Activated CD4-positive, alpha-beta T cell treated with anti-CD3 and anti-CD28 coated beads, Interleukin-2, amount 10 ng/mL, durations not matched to agents 24 days and 14 days (primary cell): ENCODE measurements around the gene WWP2. TPM values are rescaled to one million over a fixed set of nuclear protein-coding genes. Genes with fewer than 3 reads are reported as not detected.
"Not testable (repeated sequence)": the region's sequence is repeated elsewhere in the genome, so short reads cannot be mapped to it uniquely, and the experiment has no call there.

Source experiments
- DNase-seq: peaks from one replicate; pipeline ENCODE4 v3.0.0; 2022
- H3K27ac Mint-ChIP-seq: one replicate; pipeline ENCODE4 v1.8.0; 2022; ENCODE audit warnings: mild to moderate bottlenecking, mixed read lengths
- H3K27me3 Mint-ChIP-seq: one replicate; pipeline ENCODE4 v1.8.0; 2022; ENCODE audit warnings: mixed read lengths
- H3K36me3 Mint-ChIP-seq: one replicate; pipeline ENCODE4 v1.8.0; 2022; ENCODE audit warnings: low read depth, mild to moderate bottlenecking, mixed read lengths
- H3K4me1 Mint-ChIP-seq: one replicate; pipeline ENCODE4 v1.8.0; 2021; ENCODE audit warnings: mixed read lengths
- H3K4me3 Mint-ChIP-seq: one replicate; pipeline ENCODE4 v1.8.0; 2022; ENCODE audit warnings: mild to moderate bottlenecking, moderate library complexity, mixed read lengths
- H3K9me3 Mint-ChIP-seq: one replicate; pipeline ENCODE4 v1.8.0; 2021; ENCODE audit warnings: mixed read lengths
- intact Hi-C: fragments of 100-400 bp; cut with micrococcal nuclease; formaldehyde crosslinking; loops from one replicate; pipeline ENCODE4 v1.15.1; 2023
- total RNA-seq: library from RNA; stranded (reverse); gene quantifications from 2 replicates; pipeline ENCODE4 v1.2.3, GENCODE V29; 2022

Gene WWP2
- total RNA-seq, 1 donor from 2014 or later: 57.5 TPM

DNA sequence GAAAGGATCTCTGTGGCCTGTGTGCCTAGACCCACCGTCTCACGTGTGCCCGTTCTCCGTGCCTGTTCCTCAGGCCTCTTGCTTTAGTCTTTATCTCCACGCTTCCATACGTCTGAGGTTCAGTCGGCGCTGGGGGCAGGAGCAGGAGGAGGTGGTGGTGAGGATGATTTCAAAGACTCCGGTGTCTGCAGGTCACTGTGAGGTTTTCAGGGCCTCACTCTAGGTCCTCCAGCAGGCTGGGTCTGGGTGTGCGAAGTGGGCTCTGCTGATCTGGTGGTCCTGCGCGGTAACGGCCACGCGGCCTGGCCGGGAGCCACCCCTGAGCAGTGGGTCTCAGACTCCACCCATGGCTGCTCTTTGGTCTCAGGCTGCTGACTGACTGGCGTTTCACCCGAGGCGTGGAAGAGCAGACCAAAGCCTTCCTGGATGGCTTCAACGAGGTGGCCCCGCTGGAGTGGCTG lies 174.6 kb downstream of the WWP2 start:
- Mint-ChIP-seq H3K27me3 (no peaks in the 10 kb centered on the region), H3K4me1 (no peaks in the 10 kb centered on the region), H3K36me3 (peaks cover 26% of the 10 kb centered on the region), H3K27ac (no peak overlapping the region), H3K9me3 (no peaks in the 10 kb centered on the region), H3K4me3 (no peak overlapping the region)
- intact Hi-C loops: no loop called here
- DNase-seq: no peak

- Mint-ChIP-seq H3K27me3 (no peaks in the 10 kb centered on the region), H3K36me3 (peaks cover 21% of the 10 kb centered on the region), H3K9me3 (no peaks in the 10 kb centered on the region), H3K4me3 (no peak overlapping the region), H3K27ac (no peak overlapping the region), H3K4me1 (no peaks in the 10 kb centered on the region)
- no peak for DNase-seq
- intact Hi-C loops: no loop called here
These were observed 175.4 kb downstream of the WWP2 start for GRCh38 chr16:69937465-69937951.

- Mint-ChIP-seq H3K27ac (no peak overlapping the region), H3K4me3 (no peak overlapping the region), H3K9me3 (no peaks in the 10 kb centered on the region), H3K36me3 (peaks cover 18% of the 10 kb centered on the region), H3K4me1 (no peaks in the 10 kb centered on the region), H3K27me3 (no peaks in the 10 kb centered on the region)
- no peak for DNase-seq
- intact Hi-C loops: no loop called here
These were observed 177.1 kb downstream of the WWP2 start for GRCh38 chr16:69938981-69939820.

GRCh38 chr16:69939821-69940585 lies 177.9 kb downstream of the WWP2 start:
- no peaks in the 10 kb centered on the region for H3K9me3 Mint-ChIP-seq
- H3K36me3 Mint-ChIP-seq: peaks cover 18% of the 10 kb centered on the region
- intact Hi-C loops: no loop called here
- no peak for DNase-seq
- H3K4me1 Mint-ChIP-seq: no peaks in the 10 kb centered on the region
- H3K4me3 Mint-ChIP-seq: no peak overlapping the region
- no peak overlapping the region for H3K27ac Mint-ChIP-seq
- no peaks in the 10 kb centered on the region for H3K27me3 Mint-ChIP-seq

DNA sequence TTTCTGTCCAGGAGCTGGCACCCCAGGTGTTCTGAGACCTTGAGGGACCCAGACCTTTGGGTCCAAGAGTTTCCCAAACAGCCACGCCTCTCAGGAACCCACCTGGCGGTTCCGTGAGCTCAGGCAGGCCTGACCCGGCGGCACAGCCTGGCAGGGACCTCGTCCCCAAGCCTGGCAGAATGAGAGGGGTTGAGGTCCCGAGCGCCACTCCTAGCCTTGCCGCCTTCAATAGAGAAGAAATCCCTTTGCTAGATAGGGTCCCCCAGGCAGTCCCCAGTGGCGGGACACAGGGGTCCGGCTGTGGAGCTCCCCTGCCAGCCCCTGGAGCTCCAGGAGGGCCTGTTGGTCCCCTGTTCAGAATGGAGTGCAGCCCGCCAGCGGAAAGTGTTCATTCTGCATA lies 178.5 kb downstream of the WWP2 start:
- no peak overlapping the region for H3K4me3 Mint-ChIP-seq
- H3K27me3 Mint-ChIP-seq: no peaks in the 10 kb centered on the region
- no peak overlapping the region for H3K27ac Mint-ChIP-seq
- no peak for DNase-seq
- no peaks in the 10 kb centered on the region for H3K9me3 Mint-ChIP-seq
- H3K36me3 Mint-ChIP-seq: peaks cover 18% of the 10 kb centered on the region
- no peaks in the 10 kb centered on the region for H3K4me1 Mint-ChIP-seq
- intact Hi-C loops: no loop called here

- Mint-ChIP-seq H3K27ac (no peak overlapping the region), H3K27me3 (no peaks in the 10 kb centered on the region), H3K36me3 (peaks cover 14% of the 10 kb centered on the region), H3K4me3 (no peak overlapping the region), H3K9me3 (no peaks in the 10 kb centered on the region), H3K4me1 (no peaks in the 10 kb centered on the region)
- DNase-seq: no peak
- intact Hi-C loops: no loop called here
These were observed 179.3 kb downstream of the WWP2 start for GRCh38 chr16:69941251-69942098.

DNA sequence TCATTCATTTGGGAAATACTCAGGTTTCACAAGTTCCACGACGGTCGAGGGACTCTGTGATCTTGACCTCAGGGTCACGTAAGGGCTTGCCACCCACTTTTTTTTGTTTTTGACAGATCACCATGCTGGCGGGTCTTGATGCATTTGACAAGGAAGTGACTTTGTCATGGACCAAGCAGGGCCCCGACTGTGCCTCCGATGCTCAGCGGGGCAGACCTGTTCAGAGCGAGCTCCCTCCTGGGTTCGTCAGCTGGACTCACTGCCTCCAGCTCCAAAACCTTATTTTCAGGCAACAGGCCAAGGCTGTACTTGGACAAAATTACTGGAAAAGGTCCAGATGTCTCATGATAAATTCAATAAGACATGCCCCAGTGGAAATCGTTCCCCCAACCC lies 180.0 kb downstream of the WWP2 start:
- peaks cover 14% of the 10 kb centered on the region for H3K36me3 Mint-ChIP-seq
- H3K27ac Mint-ChIP-seq: no peak overlapping the region
- H3K4me1 Mint-ChIP-seq: no peaks in the 10 kb centered on the region
- intact Hi-C loops: no loop called here
- DNase-seq: no peak
- no peaks in the 10 kb centered on the region for H3K27me3 Mint-ChIP-seq
- H3K4me3 Mint-ChIP-seq: no peak overlapping the region
- no peaks in the 10 kb centered on the region for H3K9me3 Mint-ChIP-seq

GRCh38 chr16:69942627-69943170 lies 180.6 kb downstream of the WWP2 start:
- no peak overlapping the region for H3K27ac Mint-ChIP-seq
- no peaks in the 10 kb centered on the region for H3K4me1 Mint-ChIP-seq
- H3K27me3 Mint-ChIP-seq: no peaks in the 10 kb centered on the region
- peaks cover 10% of the 10 kb centered on the region for H3K36me3 Mint-ChIP-seq
- intact Hi-C loops: no loop called here
- H3K9me3 Mint-ChIP-seq: no peaks in the 10 kb centered on the region
- no peak overlapping the region for H3K4me3 Mint-ChIP-seq
- DNase-seq: peak; percentile 51

GRCh38 chr16:69943241-69944036 lies 181.3 kb downstream of the WWP2 start:
- H3K27me3 Mint-ChIP-seq, intact Hi-C loops, H3K4me3 Mint-ChIP-seq, H3K36me3 Mint-ChIP-seq, H3K4me1 Mint-ChIP-seq, H3K9me3 Mint-ChIP-seq, H3K27ac Mint-ChIP-seq: not testable (repeated sequence)
- peak; percentile 21 for DNase-seq

GRCh38 chr16:69950411-69950810 lies 188.3 kb downstream of the WWP2 start:
- DNase-seq, H3K27me3 Mint-ChIP-seq, H3K9me3 Mint-ChIP-seq, H3K36me3 Mint-ChIP-seq, H3K27ac Mint-ChIP-seq, H3K4me3 Mint-ChIP-seq, intact Hi-C loops, H3K4me1 Mint-ChIP-seq: not testable (repeated sequence)

DNA sequence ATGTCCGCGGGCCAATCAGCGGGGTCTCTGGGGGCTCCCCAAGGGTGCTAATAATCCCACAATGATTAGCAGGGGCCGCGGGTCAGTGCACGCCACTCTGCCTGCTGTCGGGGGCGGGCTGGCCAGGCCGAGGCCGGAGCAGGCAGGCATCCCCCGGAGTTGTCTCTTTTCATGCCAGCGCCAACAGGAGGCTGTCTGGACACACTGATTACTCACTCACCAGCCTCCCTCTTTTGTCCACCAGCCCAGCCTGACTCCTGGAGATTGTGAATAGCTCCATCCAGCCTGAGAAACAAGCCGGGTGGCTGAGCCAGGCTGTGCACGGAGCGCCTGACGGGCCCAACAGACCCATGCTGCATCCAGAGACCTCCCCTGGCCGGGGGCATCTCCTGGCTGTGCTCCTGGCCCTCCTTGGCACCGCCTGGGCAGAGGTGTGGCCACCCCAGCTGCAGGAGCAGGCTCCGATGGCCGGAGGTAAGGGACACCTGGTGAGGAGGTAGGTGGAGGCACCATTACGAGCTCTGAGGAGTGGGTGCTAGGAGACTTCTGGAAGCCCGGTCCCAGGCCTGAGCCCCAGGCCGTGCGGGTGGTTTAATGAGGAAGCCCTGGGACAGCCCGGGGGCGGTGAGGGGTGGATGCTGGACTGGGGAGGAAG lies 189.0 kb downstream of the WWP2 start, which contains the start of gene CLEC18A:
TSS of gene CLEC18A (plus strand) at position 318 of the 655 bp plus-strand sequence. CDS start at position 351, 33 bp downstream.
- H3K27me3 Mint-ChIP-seq, intact Hi-C loops, H3K27ac Mint-ChIP-seq, H3K4me1 Mint-ChIP-seq, H3K36me3 Mint-ChIP-seq, DNase-seq, H3K9me3 Mint-ChIP-seq, H3K4me3 Mint-ChIP-seq: not testable (repeated sequence)

DNA sequence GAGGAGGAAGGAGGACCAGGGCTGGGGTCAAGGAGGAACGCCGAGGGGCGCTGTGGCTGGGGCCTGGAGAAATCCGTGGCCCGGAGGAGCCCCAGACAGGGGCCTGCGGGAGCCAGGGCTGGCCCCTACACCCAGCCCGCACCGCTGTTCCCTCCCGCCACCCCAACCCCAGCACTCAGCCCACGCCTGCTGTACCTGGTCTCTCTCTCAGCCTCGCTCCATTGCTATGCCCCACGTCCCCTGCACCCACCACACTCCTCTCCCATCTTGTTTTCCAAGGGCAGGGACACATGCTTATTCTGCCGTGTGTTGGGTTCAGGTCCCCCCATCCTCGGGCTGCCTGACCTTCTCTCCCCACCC lies 189.5 kb downstream of the WWP2 start:
- H3K9me3 Mint-ChIP-seq, H3K4me1 Mint-ChIP-seq, H3K4me3 Mint-ChIP-seq, intact Hi-C loops, H3K27me3 Mint-ChIP-seq, H3K27ac Mint-ChIP-seq, H3K36me3 Mint-ChIP-seq, DNase-seq: not testable (repeated sequence)
